HCT116 (cell line): ENCODE measurements around the gene MED23. TPM values are rescaled to one million over a fixed set of nuclear protein-coding genes. Genes with fewer than 3 reads are reported as not detected.

Source experiments
- ATAC-seq: fragments of 200-7000 bp; cut with Tn5 transposase; 2 replicates; pipeline ENCODE4 v1.9.1; 2020; ENCODE audit warnings: mild to moderate bottlenecking, moderate library complexity
- BruUV-seq: library from RNA; stranded (reverse); fragments of 400-500 nt; replicated peaks from 2 replicates; lab custom pipeline; 2021; lab: Mats Ljungman, UMichigan
- CTCF ChIA-PET: fragments of 300-600 bp; sonication (Branson Sonifier 250); formaldehyde crosslinking; loops from one replicate; lab custom pipeline; 2021; ENCODE audit warnings: antibody characterized with exemption; lab: Charles Lee
- POLR2A ChIA-PET: fragments of 300-600, 350-600 bp; sonication (Branson Sonifier 250); formaldehyde crosslinking; loops from one replicate; lab custom pipeline; 2021; ENCODE audit warnings: antibody characterized with exemption; lab: Charles Lee
- RAD21 ChIA-PET, 2 experiments: fragments of 300-600 bp; sonication (Branson Sonifier 250); formaldehyde crosslinking; loops; one replicate each; lab custom pipeline; 2023; ENCODE audit warnings: low total read pairs in 2 of 2; ENCODE audit not compliant: uncharacterized antibody in 2 of 2, unreplicated experiment in 2 of 2, low non-redundant PET in 1 of 2; lab: Charles Lee
- DNase-seq: peaks from one replicate; pipeline ENCODE4 v3.0.0-alpha.2; 2010; ENCODE audit warnings: low read depth, low spot score
- H2AFZ ChIP-seq: fragments of 200-600 bp; shearing (Covaris generic), sonication (generic); 2 replicates; pipeline ENCODE4 v1.6.1; 2017; ENCODE audit warnings: low read depth, mixed run types, mixed read lengths, antibody characterized with exemption, low read length; ENCODE audit not compliant: poor library complexity, severe bottlenecking
- H3K27ac ChIP-seq: 2 replicates; pipeline ENCODE4 v1.5.1; 2012; ENCODE audit warnings: low read depth, low read length
- H3K27me3 ChIP-seq: fragments of 200-600 bp; sonication (generic); 2 replicates; pipeline ENCODE4 v1.6.1; 2016; ENCODE audit warnings: mixed run types, low read length, mixed read lengths; ENCODE audit not compliant: insufficient read depth
- H3K36me3 ChIP-seq, 2 experiments: fragments of 200-500 bp in 1 of 2; fragments of 200-600 bp in 1 of 2; sonication (Bioruptor generic) in 1 of 2; sonication (generic) in 1 of 2; 2 replicates each; pipeline versions ENCODE4 v1.5.1 to v1.6.1; 2014 to 2016; ENCODE audit warnings: low read length in 2 of 2, inconsistent platforms in 1 of 2, mixed read lengths in 1 of 2, mixed run types in 1 of 2; ENCODE audit not compliant: insufficient read depth in 2 of 2, control insufficient read depth in 1 of 2
- H3K4me1 ChIP-seq, 2 experiments: fragments of 200-600 bp in 1 of 2; sonication (generic) in 1 of 2; 2 replicates each; pipeline versions ENCODE4 v1.5.1 to v1.6.1; 2012 to 2017; ENCODE audit warnings: low read length in 2 of 2, inconsistent platforms in 1 of 2, mild to moderate bottlenecking in 1 of 2, mixed read lengths in 1 of 2, mixed run types in 1 of 2, moderate library complexity in 1 of 2; ENCODE audit not compliant: insufficient read depth in 2 of 2, control insufficient read depth in 1 of 2
- H3K4me2 ChIP-seq: fragments of 200-600 bp; sonication (generic); 2 replicates; pipeline ENCODE4 v1.6.1; 2017; ENCODE audit warnings: mixed run types, low read length, mixed read lengths
- H3K4me3 ChIP-seq, 2 experiments: fragments of 200-600 bp in 1 of 2; sonication (generic) in 1 of 2; replicated peaks in 1 of 2; 2 replicates each; pipeline ENCODE4 v1.5.1; 2011 to 2016; ENCODE audit warnings: low read length in 2 of 2, control low read depth in 1 of 2, low read depth in 1 of 2, mild to moderate bottlenecking in 1 of 2, mixed read lengths in 1 of 2, mixed run types in 1 of 2
- H3K79me2 ChIP-seq: fragments of 200-600 bp; sonication (generic); 2 replicates; pipeline ENCODE4 v1.6.1; 2017; ENCODE audit warnings: mild to moderate bottlenecking, mixed run types, low read length, moderate library complexity, mixed read lengths; ENCODE audit not compliant: insufficient read depth
- H3K9ac ChIP-seq: fragments of 200-600 bp; sonication (generic); 2 replicates; pipeline ENCODE4 v1.6.1; 2016; ENCODE audit warnings: low read length, mixed read lengths
- H3K9me2 ChIP-seq: fragments of 200-600 bp; sonication (generic), shearing (Covaris generic); 2 replicates; pipeline ENCODE4 v1.6.1; 2017; ENCODE audit warnings: mixed run types, mild to moderate bottlenecking, moderate library complexity; ENCODE audit not compliant: insufficient read depth
- H3K9me3 ChIP-seq, 2 experiments: fragments of 200-500 bp in 1 of 2; fragments of 200-600 bp in 1 of 2; sonication (Bioruptor generic) in 1 of 2; sonication (generic) in 1 of 2; 2 replicates each; pipeline ENCODE4 v1.6.1; 2014 to 2017; ENCODE audit warnings: low read length in 2 of 2, mixed read lengths in 2 of 2, inconsistent platforms in 1 of 2, low read depth in 1 of 2, mild to moderate bottlenecking in 1 of 2, mixed run types in 1 of 2, moderate library complexity in 1 of 2; ENCODE audit not compliant: control insufficient read depth in 1 of 2, insufficient read depth in 1 of 2
- H4K20me1 ChIP-seq: fragments of 200-600 bp; sonication (generic), shearing (Covaris generic); 2 replicates; pipeline ENCODE4 v1.6.1; 2017; ENCODE audit warnings: mixed run types, mild to moderate bottlenecking, moderate library complexity; ENCODE audit not compliant: insufficient read depth
- CBX3 ChIP-seq: IDR thresholded peaks from 2 replicates; pipeline ENCODE4 v1.6.1; 2012; ENCODE audit warnings: low read depth
- CTCF ChIP-seq, 3 experiments: fragments of 200-600 bp in 1 of 3; sonication (generic) in 1 of 3; IDR thresholded peaks in 2 of 3; conservative IDR thresholded peaks in 1 of 3; 2 replicates each; pipeline ENCODE4 v1.5.1; 2012 to 2017; ENCODE audit warnings: low read depth in 2 of 3, low read length in 2 of 3, antibody characterized with exemption in 1 of 3, borderline replicate concordance in 1 of 3, control low read depth in 1 of 3, mild to moderate bottlenecking in 1 of 3, mixed read lengths in 1 of 3, mixed run types in 1 of 3, moderate library complexity in 1 of 3; ENCODE audit not compliant: insufficient read depth in 1 of 3
- EGR1 ChIP-seq: IDR thresholded peaks from 2 replicates; pipeline ENCODE4 v1.6.1; 2012; ENCODE audit warnings: low read depth
- ELF1 ChIP-seq: IDR thresholded peaks from 2 replicates; pipeline ENCODE4 v1.6.1; 2012; ENCODE audit warnings: low read depth, borderline replicate concordance
- EZH2 ChIP-seq: fragments of 200-600 bp; sonication (generic); IDR thresholded peaks from 2 replicates; pipeline ENCODE4 v1.6.1; 2017; ENCODE audit warnings: antibody characterized with exemption, mixed run types
- JUND ChIP-seq: IDR thresholded peaks from 2 replicates; pipeline ENCODE4 v1.6.1; 2012
- POLR2A ChIP-seq: IDR thresholded peaks from 2 replicates; pipeline ENCODE4 v1.7.0; 2011; ENCODE audit warnings: borderline replicate concordance; ENCODE audit not compliant: insufficient read depth, insufficient read length; ENCODE audit errors: extremely low read depth
- POLR2AphosphoS5 ChIP-seq: IDR thresholded peaks from 2 replicates; pipeline ENCODE4 v1.6.1; 2011; ENCODE audit warnings: mild to moderate bottlenecking, low read depth, low read length, moderate library complexity
- SIN3A ChIP-seq: IDR thresholded peaks from 2 replicates; pipeline ENCODE4 v1.6.1; 2012; ENCODE audit warnings: low read depth
- SP1 ChIP-seq: IDR thresholded peaks from 2 replicates; pipeline ENCODE4 v1.6.1; 2012; ENCODE audit warnings: low read depth
- YY1 ChIP-seq: IDR thresholded peaks from 2 replicates; pipeline ENCODE4 v1.6.1; 2011; ENCODE audit warnings: low read length, low read depth, moderate library complexity, mild to moderate bottlenecking; ENCODE audit not compliant: insufficient replicate concordance; ENCODE audit errors: extremely low read depth
- ZBTB33 ChIP-seq: IDR thresholded peaks from 2 replicates; pipeline ENCODE4 v1.6.1; 2011; ENCODE audit warnings: mild to moderate bottlenecking, low read length, moderate library complexity; ENCODE audit not compliant: insufficient replicate concordance; ENCODE audit errors: extremely low read depth
- ZFX ChIP-seq: fragments of 450-650 bp; IDR thresholded peaks from 2 replicates; pipeline ENCODE4 v1.6.1; 2017
- ZNF274 ChIP-seq: fragments of 200-500 bp; sonication (Bioruptor generic); IDR thresholded peaks from 2 replicates; pipeline ENCODE4 v1.6.1; 2014; ENCODE audit warnings: mild to moderate bottlenecking, low read depth, low read length, inconsistent platforms
- intact Hi-C: fragments of 100-400 bp; cut with micrococcal nuclease; formaldehyde crosslinking; loops from 2 replicates; pipeline ENCODE4 v1.10.0; 2022
- total RNA-seq: library from RNA; stranded (reverse); gene quantifications from one replicate; pipeline ENCODE4 v1.2.1, GENCODE V29; 2021; ENCODE audit not compliant: unreplicated experiment
- TF ChIP-seq, protein P1 (sequence below): IDR thresholded peaks from 2 replicates; pipeline ENCODE4 v1.6.1; 2012; ENCODE audit warnings: low read depth

MED23 gene
- total RNA-seq, 1 experiment from 2014 or later: 17.2 TPM

GRCh38 chr6:131586543-131586942 is 41.5 kb downstream of the MED23 start:
- RAD21 ChIA-PET: no interaction called here
- ATAC-seq: no peak
- no peak overlapping the region for H3K4me2 ChIP-seq
- POLR2A ChIA-PET: no interaction called here
- CTCF ChIA-PET: interaction anchor here (1.1 kb wide), 1 partner anchor 10 kb away, joined by 4 read pairs; no protein-coding TSS in a partner anchor
- H3K9me2 ChIP-seq: no peaks in the 10 kb centered on the region
- H3K9me3 ChIP-seq: no peaks in the 10 kb centered on the region
- H3K79me2 ChIP-seq: no peaks in the 10 kb centered on the region
- H2AFZ ChIP-seq: no peak overlapping the region
- no peaks in the 10 kb centered on the region for H4K20me1 ChIP-seq
- no peak for DNase-seq
- H3K27me3 ChIP-seq: no peaks in the 10 kb centered on the region
- H3K27ac ChIP-seq: no peak overlapping the region
- BruUV-seq: no TSS peak
- intact Hi-C loops: no loop called here
- H3K4me1 ChIP-seq: no peaks in the 10 kb centered on the region
- no peak overlapping the region for H3K9ac ChIP-seq
- TF ChIP-seq SIN3A: no peak
- TF ChIP-seq CTCF (IDR thresholded peaks at IDR 0.05 in 2 of 3, conservative IDR thresholded peaks at IDR 0.05 in 1 of 3; ENCODE audit: borderline replicate concordance in 1 of 3, insufficient read depth in 1 of 3, low read depth in 2 of 3, low read length in 2 of 3): no peak
- no peak for TF ChIP-seq SP1
- TF ChIP-seq, protein P1, sequence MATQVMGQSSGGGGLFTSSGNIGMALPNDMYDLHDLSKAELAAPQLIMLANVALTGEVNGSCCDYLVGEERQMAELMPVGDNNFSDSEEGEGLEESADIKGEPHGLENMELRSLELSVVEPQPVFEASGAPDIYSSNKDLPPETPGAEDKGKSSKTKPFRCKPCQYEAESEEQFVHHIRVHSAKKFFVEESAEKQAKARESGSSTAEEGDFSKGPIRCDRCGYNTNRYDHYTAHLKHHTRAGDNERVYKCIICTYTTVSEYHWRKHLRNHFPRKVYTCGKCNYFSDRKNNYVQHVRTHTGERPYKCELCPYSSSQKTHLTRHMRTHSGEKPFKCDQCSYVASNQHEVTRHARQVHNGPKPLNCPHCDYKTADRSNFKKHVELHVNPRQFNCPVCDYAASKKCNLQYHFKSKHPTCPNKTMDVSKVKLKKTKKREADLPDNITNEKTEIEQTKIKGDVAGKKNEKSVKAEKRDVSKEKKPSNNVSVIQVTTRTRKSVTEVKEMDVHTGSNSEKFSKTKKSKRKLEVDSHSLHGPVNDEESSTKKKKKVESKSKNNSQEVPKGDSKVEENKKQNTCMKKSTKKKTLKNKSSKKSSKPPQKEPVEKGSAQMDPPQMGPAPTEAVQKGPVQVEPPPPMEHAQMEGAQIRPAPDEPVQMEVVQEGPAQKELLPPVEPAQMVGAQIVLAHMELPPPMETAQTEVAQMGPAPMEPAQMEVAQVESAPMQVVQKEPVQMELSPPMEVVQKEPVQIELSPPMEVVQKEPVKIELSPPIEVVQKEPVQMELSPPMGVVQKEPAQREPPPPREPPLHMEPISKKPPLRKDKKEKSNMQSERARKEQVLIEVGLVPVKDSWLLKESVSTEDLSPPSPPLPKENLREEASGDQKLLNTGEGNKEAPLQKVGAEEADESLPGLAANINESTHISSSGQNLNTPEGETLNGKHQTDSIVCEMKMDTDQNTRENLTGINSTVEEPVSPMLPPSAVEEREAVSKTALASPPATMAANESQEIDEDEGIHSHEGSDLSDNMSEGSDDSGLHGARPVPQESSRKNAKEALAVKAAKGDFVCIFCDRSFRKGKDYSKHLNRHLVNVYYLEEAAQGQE: no peak
- TF ChIP-seq ZNF274: no peak
- TF ChIP-seq POLR2A: no peak
- TF ChIP-seq ZBTB33: no peak
- TF ChIP-seq ZFX: no peak
- no peak for TF ChIP-seq JUND
- no peak for TF ChIP-seq ELF1
- no peak for TF ChIP-seq YY1
- TF ChIP-seq CBX3: no peak
- no peak for TF ChIP-seq POLR2AphosphoS5
- no peak for TF ChIP-seq EZH2
- TF ChIP-seq EGR1: no peak
- peaks cover 9 to 17% of the 10 kb centered on the region in 2 experiments; a peak in 3 of 4 replicates for H3K36me3 ChIP-seq
- no peak overlapping the region for H3K4me3 ChIP-seq
